Medulla oblongata (tissue), 1 donor: ENCODE measurements around the gene FBH1.
"Not testable (repeated sequence)": the region's sequence is repeated elsewhere in the genome, so short reads cannot be mapped to it uniquely, and the experiment has no call there.

Experiments used
- DNase-seq: peaks from one replicate; pipeline ENCODE4 v3.0.0-alpha.2; 2015; ENCODE audit errors: extremely low spot score

The FBH1 gene

DNA sequence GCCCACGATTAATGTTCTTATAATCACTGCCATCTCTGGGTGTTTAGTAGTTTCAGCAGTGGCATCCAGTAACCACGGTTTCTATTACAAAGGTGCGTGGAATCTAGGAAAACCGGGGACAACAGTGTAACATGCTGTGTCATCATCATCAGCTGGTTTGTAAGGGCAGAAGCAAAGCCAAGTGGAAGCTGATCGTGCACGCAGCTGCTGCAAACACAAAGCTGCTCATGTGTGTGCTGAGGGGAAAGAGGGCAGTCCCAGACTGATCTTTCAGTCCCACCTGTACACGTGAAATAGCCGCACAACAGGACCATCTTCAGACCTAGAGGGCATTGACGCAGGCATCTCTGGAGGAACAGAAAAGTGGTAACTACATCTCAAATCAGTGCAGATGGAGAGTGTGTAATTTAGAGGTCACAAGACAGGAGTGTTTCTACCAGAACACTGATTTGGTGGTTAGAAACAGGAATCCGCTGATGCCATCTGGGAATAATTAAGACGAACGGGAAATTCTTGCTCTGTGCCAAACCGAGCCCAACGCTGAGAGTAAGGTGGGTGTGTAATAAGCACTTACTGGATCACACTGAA, 13.8 kb upstream of the FBH1 start:
- DNase-seq: peak; percentile 29

DNA sequence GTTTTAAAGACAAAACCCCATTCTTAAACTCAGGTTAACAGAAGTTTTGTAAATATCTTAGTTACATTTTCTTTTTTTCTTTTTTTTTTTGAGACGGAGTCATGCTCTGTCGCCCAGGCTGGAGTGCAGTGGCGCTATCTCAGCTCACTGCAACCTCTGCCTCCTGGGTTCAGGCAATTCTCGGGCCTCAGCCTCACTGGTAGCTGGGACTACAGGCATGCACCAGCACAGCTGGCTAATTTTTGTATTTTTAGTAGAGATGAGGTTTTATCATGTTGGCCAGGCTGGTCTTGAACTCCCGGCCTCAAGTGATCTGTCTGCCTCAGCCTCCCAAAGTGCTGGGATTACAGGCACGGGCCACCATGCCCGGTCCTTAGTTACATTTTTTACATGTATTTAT, 13.0 kb upstream of the FBH1 start:
- not testable (repeated sequence) for DNase-seq

DNA sequence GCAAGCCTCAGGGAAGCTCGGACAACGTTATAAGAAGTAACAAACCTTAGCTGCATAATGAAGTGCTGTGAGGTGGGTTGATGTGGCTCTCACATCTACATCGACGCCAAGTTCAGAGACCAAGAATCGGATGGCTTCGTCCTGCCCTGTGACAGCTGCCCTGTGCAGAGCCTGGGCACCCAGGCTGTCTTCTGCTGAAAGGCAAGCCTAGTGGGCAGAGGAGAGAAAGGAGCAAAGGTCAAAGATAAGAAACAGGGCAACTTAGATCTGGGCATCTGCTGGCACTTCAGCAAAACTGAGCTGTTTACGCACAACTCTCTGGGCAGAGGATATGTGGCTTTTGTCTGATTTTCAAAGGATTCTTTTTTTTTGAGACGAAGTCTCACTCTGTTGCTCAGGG, 7.1 kb upstream of the FBH1 start:
- no peak for DNase-seq

DNA sequence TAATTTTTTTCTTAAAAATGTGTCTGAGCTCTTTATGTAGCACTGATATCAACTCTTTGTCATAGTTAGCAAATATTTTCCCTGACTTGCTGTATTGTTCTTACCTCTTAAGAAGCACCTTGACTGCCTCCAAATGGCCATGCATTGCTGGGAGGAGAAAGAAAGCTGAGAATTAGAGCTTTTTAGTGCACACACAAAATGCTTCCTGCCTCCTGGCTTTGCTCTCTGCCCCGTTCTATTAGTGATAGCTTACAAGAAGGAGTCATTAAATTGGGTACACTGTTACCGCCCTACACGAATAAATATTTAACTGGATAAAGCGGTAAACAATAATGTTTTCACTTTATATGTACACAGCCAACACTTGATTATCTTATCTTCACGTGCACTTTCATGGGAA, 4.4 kb upstream of the FBH1 start:
- no peak for DNase-seq

DNA sequence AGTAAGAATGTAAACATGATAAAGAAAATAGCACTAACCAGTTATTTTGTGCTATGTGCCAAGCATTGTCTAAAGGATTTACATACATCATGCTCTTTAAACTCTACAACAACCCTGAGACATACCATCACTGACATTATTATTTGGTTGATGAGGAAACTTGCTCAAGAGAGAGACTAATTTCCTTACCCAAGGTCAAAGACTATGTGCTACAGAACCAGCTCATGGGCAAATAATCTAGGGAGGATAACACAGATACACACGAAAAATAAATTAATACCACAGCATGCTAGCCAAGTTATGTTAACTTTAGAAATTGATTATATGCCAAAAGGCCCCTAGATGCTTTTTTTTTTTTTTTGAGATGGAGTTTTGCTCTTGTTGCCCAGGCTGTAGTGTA, 3.0 kb upstream of the FBH1 start:
- no peak for DNase-seq

DNA sequence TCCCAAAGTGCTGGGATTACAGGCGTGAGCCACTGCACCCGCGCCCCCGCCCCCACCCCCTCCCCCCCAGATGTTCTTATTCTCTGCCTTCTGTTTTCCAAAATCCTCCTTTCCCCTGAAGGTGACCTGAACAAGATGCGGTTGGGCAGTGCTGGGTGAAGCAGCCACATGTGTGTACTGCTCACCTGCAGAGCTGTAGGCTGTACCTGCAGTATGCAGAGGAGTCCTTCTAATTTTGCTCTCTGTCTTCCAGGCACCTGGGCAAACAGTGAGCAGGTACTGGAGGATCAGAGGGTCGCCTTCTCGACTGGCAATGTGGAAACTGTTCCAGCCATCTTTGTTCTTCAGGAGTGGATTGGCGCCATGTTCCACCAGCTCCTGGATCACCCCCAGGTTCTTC, 2.4 kb upstream of the FBH1 start:
- DNase-seq: no peak

DNA sequence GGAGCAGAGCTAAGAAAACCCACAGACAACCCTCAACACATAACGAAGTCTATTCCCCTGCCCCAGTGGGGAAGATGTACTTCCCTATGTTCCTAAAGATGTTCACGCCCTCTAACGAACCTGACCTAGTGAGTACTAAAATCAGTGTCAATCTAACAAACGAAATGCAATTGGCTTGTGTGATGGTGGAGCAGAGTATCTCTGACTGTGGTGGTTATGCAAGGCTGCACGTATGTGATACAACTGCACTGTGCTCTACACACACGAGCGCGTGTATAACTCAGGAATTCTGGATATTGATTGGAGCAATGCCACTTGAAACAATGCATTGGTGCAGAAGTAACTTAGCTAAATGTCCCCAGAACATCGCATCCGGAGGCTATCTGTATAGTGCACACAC, 1.7 kb upstream of the FBH1 start:
- no peak for DNase-seq

DNA sequence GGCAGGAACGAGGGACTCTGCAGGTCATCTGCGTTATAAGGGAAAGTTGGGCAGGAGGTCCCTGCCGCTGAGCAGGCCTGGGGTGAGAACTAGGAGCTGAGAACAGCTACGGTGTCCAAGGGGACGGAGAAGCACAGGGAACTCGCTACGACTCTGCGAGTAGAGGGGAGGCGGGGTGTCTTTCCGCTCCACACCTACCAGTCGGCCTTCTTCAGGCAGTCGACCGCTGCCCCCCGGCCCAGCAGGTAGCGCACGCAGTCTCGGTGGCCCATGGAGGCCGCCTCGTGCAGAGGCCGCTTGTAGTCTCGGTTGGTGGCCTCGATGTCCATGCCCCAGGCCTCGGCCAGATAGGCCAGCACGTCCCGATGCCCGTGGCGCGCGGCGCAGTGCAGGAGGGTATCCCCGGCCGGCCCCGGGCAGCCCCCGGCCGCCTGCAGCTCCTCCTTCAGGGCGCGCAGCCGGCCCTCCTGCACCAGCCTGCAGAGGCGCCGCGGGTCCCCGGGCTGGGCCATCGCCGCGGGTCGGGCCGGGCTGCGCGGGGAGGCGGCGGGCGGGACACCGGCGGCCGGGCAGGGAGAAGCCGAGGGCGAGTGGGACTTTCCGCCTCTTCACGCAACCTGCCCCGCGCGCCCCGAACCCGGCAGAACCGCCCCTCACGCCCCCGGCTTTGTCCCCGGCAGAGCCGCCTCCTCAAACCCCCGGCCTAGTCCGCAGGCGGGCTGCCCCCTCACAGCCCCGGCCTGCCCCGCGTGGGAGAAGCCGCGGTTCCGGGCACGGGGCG, 1.0 kb upstream of the FBH1 start:
- no peak for DNase-seq

DNA sequence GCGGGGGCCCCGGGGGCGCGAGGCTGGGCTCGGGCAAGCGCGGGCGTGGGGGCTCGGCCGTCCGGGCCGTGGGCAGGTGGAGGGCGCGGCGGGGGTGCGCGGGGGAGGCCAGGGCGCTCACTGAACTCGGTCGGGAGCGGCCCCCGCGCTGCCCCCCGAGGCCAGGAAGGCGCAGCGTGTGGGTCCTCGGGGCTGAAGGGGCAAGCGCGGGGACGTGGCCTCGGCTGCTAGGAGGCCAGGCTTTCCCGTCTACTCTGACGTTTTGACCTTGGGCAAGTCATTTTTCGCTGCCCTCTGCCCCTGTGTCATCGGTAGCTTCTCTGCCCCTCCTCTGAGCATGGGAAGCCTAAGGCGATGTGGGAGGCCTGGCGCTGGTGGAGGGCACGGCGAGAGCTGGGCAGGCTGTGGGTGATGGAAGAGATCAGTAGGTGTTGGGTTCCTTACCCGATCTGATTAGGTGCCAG, 441 bp downstream of the FBH1 start:
- no peak for DNase-seq

DNA sequence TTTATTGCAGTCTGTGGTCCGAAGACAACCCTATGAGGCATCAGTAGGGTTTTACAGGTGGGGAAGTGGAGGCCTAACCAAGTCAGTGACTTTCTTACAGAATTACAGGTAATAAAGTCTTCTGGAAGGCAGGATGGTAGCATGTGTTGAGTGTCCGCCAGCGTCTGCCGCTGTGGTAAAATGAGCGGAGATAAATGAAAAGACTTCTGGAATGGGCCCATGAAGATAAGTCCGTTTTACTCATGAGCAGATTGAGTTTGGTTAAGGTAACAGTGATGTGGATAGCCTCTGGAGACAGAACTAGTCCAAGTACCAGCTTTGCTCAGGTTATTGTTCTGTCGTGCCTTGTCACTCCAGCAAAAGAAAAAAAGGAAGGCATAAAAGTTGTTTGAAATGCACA, 966 bp downstream of the FBH1 start:
- DNase-seq: no peak

DNA sequence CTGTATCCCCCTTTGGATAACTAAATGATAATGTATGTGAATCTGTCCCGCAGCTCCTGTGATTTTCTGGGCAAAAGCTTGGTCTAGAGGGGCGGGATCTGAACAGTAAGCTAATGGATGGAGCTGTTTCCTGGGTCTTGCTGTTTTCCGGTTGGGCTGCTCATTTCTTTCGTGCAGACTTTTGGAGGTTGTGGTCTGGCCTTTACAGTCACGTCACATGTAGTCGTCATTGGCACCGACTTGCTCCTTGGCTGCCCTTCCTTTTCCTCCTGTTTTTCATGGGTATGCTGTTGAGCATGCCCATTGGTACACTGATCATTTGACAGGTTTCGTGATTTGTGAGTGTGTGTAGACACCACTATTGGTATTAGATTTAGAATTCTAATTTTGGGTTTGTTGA, 2.0 kb downstream of the FBH1 start:
- DNase-seq: no peak

DNA sequence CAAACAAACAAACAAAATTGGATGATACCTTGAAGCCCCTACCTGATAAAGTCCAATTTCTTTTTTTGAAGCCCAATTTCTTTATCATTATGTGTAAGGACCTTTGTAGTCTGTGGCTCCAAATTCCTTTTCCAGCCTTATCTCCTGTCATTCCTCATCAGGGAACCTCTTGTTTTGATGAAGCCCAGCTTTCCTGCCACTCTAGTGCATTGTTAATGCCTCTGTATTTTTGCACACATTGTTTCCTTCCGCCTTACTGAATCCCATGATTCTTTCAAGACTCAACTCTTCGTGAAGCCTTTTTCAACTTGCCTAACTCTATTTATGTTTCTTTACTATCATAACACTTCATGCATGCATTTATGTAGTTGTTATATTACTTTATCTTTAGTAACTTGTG, 3.3 kb downstream of the FBH1 start:
- DNase-seq: no peak

DNA sequence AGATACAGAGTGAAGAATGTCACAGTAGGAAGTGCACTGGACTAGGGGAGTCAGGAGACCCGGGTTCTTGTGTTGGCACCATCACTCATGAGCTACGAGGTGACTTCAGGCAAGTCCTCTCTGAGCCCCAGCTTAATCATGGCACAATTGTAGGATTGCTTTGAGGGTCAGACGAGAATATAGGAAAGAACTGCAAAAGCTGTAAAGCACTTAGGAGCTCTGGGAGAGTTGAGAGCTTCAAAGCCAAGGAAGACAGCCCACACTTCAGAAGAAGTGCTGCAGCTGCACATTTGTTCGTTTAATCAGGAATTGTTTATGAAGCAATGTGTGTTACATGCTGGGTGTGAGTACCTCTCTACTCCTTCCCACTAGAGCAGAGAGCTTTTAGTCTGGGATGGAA, 4.4 kb downstream of the FBH1 start:
- DNase-seq: no peak

DNA sequence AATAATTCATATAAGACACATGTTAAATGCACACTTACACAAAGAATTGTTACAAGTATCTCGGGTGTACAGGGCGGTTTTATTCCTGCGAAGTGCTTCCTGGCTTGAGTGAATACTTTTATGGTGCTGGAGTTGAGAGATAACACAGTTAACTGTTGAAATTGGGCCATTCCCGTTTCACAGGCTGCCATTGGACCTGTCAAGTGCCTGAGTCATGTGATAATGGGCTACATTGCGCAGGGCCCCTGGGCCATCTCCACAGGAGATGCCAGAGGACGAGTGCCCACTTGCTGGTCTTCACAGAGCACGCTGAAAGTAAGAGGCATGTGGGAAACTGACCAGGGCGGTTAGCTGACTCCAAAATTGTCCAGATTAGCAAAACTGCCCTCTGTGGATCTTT, 4.8 kb downstream of the FBH1 start:
- no peak for DNase-seq

DNA sequence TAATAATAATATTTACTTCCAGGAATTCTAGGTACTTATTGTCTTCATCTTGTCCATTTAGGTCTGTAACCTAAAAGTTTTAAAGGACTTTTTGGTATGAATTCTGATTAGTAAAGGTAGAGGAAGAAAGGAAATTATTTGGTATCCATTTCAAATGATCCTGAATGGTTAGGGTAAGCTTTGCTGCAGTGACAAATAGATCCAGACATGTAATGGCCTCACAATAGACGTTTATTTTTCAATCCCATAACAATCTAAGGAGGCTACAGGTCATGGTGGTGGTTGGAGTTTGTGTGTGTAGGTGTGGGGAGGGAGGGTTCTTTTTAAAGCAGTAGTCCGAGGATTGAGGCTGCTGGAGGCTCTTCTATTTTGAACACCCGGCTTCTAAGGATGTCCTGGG, 5.3 kb downstream of the FBH1 start:
- DNase-seq: no peak

DNA sequence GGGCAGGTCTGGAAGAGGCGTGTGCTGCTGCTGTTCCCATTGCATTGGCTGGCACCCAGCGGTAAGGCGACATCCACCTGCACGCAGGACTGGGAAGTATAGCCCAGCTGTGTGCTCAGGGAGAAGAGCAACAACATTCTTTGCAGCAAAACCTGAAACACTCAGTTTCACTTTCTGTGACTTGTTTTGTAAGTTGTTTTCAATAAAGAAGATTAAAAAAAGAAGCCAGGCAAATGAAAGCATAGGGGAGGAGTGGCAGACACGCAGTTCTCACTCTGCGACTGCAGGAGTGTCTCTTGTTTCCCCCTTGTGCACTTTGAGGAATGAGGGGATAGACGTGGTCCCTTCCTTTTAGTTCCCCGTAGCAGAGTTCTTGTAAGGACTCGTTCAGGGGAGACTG, 5.8 kb downstream of the FBH1 start:
- no peak for DNase-seq

DNA sequence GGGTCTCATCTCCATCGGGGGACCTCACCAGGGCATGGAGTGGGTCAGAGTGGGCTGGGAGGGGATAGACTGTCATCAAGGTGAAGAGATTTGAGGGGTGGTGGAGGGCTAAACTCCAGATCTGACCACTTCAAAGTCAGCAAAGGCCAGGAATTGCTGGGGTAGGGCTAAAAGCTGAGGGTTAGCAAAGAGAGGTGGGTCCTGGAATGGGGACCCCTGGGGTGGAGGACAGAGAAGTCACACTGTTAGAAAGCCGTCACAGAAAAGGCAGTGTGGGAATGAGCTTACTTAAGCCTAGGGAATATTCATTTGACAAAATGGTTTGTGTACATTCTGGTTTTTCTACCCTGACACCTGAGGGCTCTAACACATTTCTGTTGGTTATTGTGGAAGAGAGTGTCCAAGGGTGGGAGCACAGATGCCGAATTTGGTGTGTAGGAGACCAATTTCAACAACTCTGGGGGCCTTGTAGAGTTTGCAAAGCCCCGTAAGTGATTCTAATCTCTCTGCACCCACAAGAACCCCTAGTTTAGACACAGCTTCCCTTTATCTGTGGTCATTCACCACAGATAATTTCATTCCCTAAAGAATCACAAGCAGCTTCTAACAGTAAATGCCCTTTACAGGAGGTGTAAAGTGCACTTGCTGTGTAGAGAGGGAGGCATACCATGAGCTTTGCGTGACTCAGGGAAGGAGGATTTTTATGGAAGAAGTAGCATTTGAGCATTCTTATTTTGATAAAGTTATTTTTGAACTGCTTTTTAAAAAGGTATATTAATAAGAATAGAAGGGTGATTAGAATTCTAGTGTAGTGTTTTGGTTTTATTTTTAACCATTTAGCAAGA, 6.4 kb downstream of the FBH1 start:
- DNase-seq: no peak

DNA sequence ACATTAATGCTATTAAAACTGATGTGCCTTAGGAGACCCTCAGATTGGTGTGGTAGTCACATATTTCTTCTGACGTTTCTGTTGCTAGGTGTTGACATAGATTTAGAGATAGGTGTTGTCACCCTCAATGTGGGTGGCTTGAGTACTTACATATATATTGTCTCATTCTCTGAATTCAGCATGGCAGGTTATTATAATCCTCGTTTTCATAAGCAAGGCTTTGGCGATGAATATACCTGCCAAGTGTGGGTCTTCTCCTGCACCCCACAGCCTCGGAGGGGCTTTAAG, 7.0 kb downstream of the FBH1 start:
- no peak for DNase-seq

DNA sequence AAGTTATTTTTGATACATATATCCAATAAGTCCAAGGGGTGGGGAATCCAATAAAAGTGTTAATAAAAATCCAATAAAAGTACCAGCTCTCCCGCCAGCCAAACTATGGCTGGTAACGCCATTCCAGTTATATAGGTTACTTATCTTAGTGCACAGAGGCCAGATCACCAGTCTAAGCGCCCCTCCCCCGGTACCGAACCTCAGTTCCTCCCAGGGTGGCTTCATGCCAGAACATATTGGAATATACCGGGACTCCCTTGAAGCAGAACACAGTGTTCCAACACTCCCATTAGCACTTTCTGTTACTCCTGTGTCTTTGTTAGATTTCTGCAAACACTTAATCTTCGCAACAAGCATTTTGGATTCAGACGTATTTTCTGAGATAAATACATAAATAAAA, 7.5 kb downstream of the FBH1 start:
- DNase-seq: no peak

DNA sequence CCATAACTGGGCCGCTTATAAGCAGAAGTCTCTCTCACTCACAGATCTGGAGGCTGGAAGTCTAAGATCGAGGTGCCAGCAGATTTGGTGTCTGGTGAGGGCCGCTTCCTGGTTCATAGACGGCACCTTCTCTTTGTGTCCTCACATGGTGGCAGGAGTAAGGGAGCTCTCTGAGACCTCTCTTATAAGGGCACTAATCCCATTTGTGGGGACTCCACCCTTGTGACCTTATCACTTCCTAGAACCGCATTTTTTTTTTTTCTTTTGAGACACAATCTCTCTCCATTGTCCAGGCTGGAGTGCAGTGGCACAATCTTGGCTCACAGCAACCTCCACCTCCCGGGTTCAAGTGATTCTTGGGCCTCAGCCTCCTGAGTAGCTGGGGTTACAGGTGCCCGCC, 8.1 kb downstream of the FBH1 start:
- DNase-seq: no peak

DNA sequence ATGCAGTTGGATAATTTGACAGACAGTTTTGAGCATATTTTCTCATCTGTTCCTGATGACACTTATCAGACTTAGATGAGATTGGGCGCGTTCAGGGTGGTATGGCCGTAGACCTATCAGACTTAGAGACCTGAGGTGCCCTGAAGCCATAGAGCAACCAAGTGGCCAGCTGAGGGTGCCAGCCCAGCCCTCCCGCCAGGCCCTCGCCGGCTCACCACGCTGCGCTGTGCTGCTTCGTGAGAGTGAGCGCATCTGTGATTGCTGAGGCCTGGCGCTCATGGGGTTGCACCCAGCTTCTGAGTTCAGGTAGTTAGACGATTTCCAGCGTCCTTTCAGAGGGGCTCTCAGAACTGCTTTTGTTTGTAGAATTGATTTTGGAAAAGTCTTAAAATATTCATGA, 10.2 kb downstream of the FBH1 start:
- DNase-seq: no peak

DNA sequence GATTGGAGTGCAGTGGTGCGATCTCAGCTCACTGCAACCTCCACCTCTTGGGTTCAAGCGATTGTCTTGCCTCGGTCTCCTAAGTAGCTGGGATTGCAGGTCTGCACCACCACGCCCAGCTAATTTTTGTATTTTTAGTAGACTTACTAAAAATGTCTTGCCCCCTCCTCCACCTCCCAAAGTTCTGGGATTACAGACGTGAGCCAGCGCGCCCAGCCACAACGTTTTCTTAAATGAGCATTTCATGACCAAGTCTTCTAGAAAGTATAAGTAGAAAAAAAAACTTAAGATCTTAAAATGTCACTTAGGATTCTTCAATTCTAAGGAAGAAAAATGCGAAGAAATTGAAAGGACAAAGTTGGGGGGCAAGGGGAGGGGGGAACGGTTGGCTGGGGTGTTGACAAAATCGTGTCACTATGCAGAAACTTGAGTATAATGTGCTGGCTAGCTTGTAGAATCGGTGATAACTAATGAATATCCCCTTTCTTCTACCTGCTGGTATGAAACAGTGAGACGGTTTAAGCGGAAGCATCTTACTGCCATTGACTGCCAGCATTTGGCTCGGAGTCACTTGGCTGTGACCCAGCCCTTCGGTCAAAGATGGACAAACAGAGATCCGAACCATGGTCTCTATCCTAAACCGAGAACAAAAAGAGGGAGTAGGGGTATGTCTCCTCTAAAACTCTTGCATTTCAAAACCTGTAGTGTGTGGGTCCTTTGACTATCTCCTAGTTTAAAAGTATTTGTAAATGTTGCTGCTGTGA, 12.7 kb downstream of the FBH1 start:
- DNase-seq: no peak
